GM21360 (cell line): ENCODE measurements around the gene DMD.
"Not testable (repeated sequence)": the region's sequence is repeated elsewhere in the genome, so short reads cannot be mapped to it uniquely, and the experiment has no call there.

Source experiments
- ATAC-seq: cut with Tn5 transposase; IDR thresholded peaks from one replicate; pipeline ENCODE4 v1.9.1; 2021; ENCODE audit warnings: mild to moderate bottlenecking, moderate library complexity; ENCODE audit not compliant: unreplicated experiment

The DMD gene

GRCh38 chrX:32868524-32868895 lies 342.8 kb downstream of the DMD start:
- no peak for ATAC-seq

GRCh38 chrX:32867781-32868523 lies 343.4 kb downstream of the DMD start:
- ATAC-seq: no peak

- no peak for ATAC-seq
Observed at GRCh38 chrX:32852203-32852602, 359.1 kb downstream of the DMD start.

- ATAC-seq: no peak
Observed at GRCh38 chrX:32851556-32851955, 359.8 kb downstream of the DMD start.

- ATAC-seq: no peak
Observed at GRCh38 chrX:32847921-32848320, 363.4 kb downstream of the DMD start.

GRCh38 chrX:32842053-32842452 lies 369.3 kb downstream of the DMD start:
- ATAC-seq: no peak

GRCh38 chrX:32839781-32840180 lies 371.6 kb downstream of the DMD start:
- no peak for ATAC-seq

GRCh38 chrX:32825009-32825408 lies 386.3 kb downstream of the DMD start:
- ATAC-seq: no peak

- ATAC-seq: no peak
Observed at GRCh38 chrX:32804034-32804433, 407.3 kb downstream of the DMD start.

GRCh38 chrX:32798990-32799389 lies 412.4 kb downstream of the DMD start:
- ATAC-seq: no peak

- no peak for ATAC-seq
Observed at GRCh38 chrX:32788936-32789335, 422.4 kb downstream of the DMD start.

- ATAC-seq: no peak
Observed at GRCh38 chrX:32780109-32780508, 431.2 kb downstream of the DMD start.

- no peak for ATAC-seq
Observed at GRCh38 chrX:32778965-32779364, 432.4 kb downstream of the DMD start.

- ATAC-seq: no peak
Observed at GRCh38 chrX:32774966-32775365, 436.4 kb downstream of the DMD start.

GRCh38 chrX:32749070-32749469 lies 462.3 kb downstream of the DMD start:
- ATAC-seq: no peak

GRCh38 chrX:32745323-32745722 lies 466.0 kb downstream of the DMD start:
- ATAC-seq: no peak

GRCh38 chrX:32744921-32745320 lies 466.4 kb downstream of the DMD start:
- no peak for ATAC-seq

- no peak for ATAC-seq
Observed at GRCh38 chrX:32741910-32742309, 469.4 kb downstream of the DMD start.

- ATAC-seq: no peak
Observed at GRCh38 chrX:32708542-32708941, 502.8 kb downstream of the DMD start.

GRCh38 chrX:32705385-32705784 lies 506.0 kb downstream of the DMD start:
- not testable (repeated sequence) for ATAC-seq

GRCh38 chrX:32687379-32687778 lies 524.0 kb downstream of the DMD start:
- ATAC-seq: no peak

GRCh38 chrX:32678487-32678886 lies 532.9 kb downstream of the DMD start:
- no peak for ATAC-seq

- ATAC-seq: no peak
Observed at GRCh38 chrX:32673193-32673592, 538.2 kb downstream of the DMD start.
